Stimulated activated CD4-positive, alpha-beta T cell treated with anti-CD3 and anti-CD28 coated beads, Interleukin-15, amount 100 ng/mL, for 24 hours (primary cell): ENCODE results near the gene ODAD4.

Experiments used
- DNase-seq: peaks from one replicate; pipeline ENCODE4 v3.0.0-alpha.2; 2020

Gene ODAD4

DNA sequence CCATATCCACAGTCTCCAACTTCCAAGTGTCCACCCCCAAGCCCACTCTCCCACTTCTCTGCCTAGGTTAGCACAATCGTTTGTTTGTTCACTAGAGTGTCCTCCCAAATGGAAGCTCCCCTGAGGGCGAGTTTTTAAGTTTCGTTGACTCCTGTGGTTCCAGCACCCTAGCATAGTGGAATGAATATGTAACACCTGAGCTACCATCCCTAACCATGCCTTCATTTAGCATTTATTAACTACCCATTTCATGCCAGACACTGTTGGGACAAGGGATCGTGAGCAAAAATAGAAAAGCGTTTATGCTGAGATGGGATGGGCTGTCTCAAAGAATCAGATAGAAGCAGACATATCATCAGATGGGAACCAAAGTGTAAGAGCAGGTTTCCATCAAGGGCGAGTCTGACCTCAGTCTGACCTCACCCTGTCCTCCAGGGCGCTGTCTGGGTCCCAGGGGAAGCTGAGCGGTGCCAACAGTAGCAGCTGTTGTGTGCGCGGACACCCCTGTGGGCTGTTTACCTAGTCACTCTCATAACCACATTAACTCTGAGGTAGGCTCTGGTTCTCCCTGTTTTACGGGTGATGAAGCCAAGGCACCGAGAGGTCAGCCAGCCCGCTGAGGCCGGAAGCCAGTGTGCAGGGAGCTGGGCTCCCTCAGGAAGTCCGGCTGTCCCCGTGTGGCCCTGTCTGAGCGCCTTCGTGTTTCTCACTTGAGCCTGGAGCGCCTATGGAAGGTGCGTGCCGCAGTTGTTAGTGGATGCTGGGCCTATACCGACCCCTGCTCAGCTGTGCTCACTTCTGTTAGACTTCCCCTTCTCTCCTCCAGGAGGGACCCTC, 42.4 kb downstream of the ODAD4 start:
- DNase-seq: no peak

DNA sequence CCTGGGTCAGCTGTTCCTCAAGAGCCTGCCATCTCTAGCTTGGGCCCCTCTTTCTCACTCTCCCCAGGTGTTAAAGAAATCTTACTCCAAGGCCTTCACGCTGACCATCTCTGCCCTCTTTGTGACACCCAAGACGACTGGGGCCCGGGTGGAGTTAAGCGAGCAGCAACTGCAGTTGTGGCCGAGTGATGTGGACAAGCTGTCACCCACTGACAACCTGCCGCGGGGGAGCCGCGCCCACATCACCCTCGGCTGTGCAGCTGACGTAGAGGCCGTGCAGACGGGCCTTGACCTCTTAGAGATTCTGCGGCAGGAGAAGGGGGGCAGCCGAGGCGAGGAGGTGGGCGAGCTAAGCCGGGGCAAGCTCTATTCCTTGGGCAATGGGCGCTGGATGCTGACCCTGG, 43.0 kb downstream of the ODAD4 start:
- no peak for DNase-seq

DNA sequence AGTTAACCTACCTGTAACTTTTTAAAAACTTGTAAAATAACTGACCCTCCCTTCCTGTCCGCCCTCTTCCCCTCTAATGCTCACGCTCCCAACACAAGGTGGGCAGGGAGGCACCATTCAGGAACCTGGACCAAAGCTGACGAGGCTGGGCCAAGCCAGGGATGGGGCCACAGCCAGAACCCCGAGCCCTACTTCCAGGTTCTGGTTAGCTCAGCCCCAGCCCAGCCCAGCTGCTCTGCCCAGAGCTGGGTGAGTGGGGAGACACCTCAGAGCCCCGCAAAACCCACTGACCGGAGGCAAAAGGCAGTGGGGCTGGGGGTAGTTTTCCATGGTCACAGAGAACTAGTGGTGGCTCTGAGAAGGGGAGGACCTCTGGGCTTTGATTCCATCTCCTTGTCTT, 43.6 kb downstream of the ODAD4 start:
- DNase-seq: no peak

DNA sequence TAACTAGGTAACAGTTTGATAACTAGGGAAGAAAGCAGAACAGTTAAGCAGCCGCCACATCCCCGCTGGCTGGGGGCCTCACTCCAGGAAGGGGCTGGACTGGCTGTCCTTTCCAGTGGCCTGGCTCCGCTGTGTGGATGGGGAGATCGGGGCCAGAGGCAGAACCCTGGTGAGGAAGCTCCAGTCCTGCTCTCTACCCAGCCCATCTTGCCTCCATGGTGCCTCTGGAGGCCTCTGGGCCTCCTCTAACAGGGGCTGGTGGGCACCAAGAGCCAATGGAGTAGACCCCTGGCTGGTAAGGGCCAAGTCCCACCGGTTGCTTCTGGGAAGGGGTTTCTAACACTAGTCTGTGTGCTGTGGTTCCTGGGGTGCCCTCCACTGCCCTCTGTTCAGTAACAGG, 44.2 kb downstream of the ODAD4 start:
- no peak for DNase-seq

DNA sequence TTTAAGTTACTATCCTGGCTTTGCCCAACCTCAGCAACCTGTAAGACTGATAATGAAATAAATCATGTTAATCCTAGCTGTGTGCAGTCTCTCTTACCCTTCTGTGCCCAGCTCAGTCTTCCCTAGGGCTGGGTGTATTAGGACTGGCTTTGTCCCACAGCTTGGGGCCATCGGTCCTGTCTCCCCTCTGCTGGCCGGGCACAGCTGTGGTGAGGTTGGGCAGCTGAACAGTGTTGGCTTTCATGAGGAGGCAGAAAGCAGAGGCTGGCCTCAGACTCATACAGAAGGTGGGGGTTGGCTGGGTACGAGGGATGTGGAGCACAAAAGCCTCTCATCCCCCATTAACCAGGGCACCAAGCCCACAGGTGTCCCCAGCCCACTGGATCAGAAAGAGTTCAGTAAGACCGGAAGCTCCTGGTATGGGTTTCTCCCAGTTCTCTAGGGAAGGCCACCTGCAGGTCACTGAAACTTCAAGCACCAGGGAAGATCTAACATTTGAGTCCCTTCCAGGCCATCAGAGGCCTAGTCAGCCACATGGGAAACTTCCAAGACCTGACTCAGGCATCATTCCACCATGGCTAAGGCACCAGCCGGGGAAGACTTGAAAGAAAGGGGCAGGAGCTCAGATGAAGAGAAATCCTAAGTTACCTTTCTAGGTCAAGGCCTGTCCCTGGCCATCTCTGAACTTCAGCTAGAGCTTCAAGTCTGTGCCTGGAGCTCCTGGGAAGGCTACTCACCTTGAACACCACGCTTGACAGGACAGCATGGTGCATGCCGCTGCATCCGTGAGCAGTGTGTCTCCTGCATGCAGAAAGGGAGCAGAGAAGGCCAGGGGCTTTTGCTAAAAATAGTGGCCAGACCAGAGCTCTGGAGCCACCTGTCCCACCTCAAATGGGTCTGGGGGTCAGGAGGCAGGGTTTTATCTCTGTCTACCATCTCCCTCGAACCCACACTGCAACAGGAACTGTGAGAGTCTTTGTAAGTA, 45.0 kb downstream of the ODAD4 start:
- DNase-seq: no peak

DNA sequence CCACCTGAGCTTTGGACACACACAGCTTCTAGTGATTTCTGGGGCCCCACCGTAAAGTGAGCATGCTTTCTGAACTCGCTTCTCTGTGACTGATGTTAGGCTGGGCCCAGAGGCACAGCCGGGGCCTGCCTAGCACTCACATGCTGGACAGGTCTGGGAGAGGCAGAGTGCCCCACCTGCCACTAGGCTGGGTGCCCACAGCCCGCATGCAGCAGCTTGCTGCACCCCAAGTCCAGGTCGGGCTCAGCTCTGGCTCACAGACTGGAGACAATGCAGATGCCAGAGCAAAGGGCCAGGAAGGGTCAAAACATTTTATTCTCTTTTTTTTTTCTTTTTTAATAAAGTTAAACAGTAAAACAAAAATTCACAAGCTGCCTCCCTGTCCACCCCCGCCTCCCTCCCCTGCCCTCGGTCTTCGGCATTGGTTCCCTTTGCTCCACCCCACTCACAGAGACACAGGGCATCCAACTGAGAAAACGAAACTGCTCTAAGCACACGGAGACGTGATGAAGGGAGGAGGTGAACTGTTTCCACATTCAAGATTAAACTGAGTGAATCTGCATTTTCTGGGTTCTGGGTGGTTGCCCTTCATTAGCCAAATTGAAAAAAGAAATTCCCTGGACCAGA, 45.8 kb downstream of the ODAD4 start:
- no peak for DNase-seq

DNA sequence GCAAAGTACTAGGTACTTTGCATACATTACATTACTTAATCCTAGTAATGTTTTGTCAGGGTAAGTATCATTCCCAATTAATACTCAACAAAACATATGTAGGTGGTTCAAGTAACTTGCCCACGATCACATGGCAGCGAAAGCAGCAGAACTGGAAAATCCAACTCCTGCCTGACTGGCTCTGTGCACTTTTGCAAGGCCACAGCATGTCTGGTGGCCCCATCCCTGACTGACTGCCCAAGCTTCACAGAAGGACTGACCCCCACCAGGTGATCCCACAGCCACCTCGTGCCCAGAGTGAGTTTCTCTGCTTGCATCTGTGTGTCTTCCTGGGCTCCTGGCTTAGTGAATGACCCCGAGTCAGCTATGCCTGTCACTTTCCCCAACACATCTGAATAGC, 47.6 kb downstream of the ODAD4 start:
- DNase-seq: no peak

DNA sequence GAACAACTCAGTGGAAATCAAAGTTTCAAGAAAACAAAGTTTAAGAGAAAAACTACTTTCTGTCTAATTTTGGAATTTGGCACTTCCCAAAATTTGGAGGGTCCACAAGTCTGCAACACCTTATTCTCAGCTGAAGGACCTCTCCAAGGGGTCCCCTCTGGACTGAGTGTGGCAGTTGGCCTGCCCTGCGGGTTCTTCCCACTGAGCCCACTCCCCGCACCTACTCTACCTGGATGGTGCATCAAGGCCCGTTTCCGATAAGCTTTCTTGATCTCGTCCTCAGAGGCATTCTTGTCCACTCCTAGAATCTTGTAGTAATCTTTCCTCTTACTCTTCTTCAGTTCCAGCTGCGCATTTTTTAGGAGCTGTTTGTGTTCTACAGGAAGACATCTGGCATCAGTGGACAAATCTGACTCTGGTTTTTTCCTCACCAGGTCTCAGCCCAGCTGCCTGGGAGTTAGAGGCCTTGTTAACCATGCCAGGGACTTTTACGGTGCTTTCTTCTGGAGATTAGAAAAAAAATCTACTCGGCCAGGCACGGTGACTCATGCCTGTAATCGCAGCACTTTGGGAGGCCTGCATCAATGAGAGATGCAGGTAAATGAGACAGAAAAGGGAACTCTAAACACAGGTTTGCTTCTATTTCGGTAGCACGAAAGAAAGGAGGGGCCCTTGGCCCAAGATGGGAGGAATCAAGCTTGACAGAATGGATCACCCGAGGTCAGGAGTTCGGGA, 51.8 kb downstream of the ODAD4 start:
- DNase-seq: no peak

DNA sequence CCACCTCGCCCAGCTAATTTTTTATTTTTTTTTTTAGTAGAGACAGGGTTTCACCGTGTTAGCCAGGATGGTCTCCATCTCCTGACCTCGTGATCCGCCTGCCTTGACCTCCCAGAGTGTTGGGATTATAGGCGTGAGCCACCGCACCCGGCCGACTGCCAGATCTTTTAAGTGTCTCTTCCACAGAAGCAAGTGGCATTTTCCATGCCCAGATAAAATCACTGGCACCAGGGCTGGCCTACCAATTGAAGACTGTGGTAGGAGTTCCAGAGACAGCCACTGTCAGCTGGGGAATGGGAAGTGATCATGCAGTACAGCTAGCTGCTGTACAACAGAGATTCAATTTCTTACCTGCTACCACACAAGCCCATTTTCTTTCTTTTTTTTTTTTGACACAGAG, 54.0 kb downstream of the ODAD4 start:
- DNase-seq: no peak

DNA sequence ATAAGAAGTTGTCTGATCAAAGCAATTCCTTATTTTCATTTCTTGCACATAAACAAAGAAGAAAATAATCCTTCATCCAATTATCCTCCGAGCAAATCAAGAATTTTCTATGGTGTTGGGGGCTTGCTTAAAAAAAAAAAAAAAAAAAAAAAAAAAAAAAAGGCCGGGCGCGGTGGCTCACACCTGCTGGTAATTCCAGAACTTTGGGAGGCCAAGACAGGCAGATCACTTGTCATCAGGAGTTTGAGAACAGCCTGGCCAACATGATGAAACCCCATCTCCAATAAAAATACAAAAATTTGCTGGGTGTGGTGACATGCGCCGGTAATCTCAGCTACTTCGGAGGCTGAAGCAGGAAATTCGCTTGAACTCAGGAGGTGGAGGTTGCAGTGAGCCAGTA, 55.5 kb downstream of the ODAD4 start:
- DNase-seq: no peak

DNA sequence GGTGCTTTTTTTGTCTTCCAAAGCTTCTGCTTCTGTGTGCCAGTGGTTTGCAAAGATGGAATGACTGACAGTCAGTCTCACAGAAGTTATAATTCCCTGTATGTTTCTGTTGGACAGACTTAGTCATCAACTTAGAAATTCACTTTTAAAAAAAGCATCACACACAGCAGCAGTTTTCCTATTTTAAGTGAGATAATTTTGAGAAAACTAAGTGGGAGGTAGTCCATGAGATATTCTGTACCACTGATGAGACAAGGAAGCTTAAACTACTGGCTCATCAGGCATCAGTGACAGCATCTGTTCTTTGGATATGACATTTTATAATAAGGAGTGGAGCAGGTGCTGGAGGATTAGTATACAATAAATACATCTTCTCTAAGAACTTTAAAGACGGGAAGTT, 56.2 kb downstream of the ODAD4 start:
- no peak for DNase-seq

DNA sequence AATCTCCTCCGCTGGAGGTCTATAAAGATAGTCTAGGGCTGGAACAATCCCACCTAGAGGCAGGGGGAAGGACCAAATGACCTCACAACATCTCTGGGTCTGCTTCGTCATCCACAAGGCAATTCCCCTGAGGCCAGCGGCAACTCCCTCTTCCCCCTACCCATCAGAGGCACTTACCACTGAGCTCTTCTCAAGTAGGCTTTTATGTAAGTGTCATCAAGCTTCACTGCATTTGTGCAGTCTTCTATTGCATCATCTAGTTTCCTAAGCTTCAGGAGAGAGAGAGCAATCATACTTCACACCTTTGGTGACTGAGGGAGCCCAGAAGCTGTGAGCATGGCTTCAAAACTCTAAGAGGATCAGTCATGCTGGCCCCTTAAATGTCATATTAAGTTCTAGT, 57.2 kb downstream of the ODAD4 start:
- no peak for DNase-seq

DNA sequence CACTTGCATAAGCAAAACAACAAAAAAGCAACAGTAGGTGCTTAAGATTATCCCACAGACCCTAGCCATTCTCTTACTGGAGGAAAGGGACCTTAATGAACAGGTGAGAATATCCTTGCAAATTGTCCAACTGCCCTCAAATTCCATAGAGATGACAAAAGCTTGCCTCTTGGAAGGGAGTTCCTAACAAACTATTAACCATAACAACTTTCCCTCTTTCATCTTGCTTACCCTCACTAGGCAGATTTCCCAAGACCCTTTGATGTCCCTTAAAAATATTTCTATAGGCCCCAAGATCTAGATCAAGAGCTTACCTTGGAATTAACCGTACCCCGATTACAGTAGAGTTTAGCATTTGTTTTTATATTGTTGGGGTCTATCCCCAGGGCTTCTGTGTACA, 58.0 kb downstream of the ODAD4 start:
- DNase-seq: no peak

DNA sequence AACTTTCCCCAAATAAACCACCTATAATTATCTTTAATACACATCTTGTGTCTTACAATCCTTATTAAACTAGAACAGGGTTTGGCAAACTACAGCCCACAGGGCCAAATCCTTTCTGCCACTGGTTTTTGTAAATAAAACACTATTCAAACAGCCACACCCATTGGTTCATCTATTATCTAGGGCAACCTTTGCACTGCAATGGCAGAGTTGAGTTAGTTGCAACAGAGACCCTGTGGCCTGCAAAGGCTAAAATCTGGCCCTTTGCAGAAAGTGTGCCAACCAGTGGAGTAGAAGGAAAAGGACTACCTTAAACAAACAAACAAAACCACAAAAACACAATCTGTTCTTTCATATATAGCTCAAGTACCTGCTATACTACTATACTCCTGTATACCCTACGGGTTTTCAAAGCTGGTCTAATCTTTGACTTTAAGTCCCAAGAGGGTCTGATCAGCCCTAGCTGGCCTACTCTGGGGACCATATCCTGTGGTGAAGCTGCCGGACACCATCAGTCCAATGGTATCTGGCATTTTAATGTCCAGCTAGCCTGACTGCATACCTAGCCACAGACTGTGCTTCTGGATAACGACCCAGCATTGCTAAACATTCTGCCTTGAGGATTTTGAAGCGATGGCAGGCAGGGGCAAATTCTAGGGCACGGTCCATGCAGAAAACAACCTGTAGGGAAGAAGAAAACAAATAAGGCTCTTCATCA, 59.4 kb downstream of the ODAD4 start:
- no peak for DNase-seq

DNA sequence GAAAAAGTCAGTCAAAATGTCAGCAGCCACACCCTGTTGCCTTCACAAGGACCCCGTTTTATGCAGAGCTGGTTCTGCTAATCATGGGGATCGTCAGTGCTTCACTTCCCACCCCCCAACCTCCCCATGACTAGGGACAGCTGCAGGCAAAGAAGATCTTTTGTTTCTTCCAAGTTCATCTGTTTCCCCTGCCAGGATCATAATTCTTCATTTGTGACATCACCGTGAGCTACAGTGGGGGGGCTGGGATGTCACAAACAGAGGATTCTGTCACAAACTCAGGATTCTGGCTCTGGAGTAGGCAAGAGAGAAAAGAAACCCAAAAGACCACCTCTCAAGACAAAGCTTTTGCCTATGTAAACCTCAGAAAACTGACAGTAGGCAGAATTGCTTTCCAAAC, 62.2 kb downstream of the ODAD4 start:
- no peak for DNase-seq

DNA sequence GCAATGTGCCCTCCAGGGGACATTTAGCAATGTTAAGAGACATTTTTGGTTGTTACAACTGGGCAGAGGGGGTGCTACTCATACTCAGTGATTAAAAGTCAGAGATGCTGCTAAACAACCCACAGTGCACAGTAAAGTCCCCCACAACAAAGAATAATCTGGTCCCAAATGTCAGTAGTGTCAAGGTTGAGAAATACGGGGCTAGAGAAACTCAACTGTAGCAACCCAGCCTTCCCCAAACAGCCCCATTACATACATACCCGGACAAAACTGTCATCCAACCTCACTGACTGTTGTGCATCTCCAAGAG, 66.4 kb downstream of the ODAD4 start:
- DNase-seq: no peak

DNA sequence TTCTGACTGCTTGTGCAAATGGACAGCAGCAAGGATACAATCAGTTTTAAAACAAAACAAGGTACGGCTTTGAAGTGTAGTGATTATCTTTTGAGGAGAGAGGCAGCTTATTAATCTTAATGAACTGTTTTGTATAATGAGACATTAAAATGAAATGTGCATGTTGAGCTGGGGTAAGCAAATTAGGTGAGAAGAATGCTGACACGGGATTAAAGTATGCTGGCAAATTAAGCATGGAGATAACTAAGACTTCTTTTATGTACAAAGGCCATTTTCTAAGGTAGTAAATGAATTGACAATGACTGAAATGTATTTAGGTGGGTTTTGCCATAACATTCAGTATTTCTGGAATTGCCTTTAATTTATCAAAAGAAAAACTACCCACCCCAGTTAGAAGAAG, 68.1 kb downstream of the ODAD4 start:
- no peak for DNase-seq

DNA sequence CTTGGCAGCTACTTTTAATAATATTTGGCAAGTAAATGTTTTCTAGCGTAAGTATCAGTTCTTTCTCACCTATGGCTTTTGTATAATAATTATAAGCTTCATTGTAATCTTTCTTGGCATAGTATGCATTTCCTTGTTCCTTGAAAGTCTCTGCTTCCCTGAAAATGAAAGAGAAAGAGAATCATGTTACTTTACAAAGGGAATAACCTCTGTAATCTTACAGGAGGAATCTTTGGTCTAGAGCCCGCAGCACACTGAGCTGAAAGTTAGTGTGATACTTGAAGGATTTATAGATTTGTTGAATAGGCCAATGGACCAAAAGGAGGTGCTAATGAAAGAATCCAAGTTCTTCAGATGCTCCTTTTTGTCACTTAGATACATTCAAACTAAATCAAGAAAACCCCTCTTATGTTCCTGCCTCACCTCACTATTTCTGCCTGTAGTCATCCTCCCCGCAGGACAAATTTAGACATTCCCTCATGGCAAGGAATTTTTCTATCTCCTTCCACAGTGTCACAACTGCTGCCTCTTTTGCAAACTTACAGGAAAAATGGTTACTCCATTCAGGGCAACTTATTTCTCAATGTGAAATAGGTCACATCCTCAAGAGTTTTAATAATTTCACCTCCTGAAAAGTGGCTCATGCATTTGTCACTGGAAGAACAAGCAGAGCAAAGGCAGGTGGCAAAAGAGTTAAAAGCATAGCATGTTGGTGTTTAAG, 70.2 kb downstream of the ODAD4 start:
- no peak for DNase-seq

DNA sequence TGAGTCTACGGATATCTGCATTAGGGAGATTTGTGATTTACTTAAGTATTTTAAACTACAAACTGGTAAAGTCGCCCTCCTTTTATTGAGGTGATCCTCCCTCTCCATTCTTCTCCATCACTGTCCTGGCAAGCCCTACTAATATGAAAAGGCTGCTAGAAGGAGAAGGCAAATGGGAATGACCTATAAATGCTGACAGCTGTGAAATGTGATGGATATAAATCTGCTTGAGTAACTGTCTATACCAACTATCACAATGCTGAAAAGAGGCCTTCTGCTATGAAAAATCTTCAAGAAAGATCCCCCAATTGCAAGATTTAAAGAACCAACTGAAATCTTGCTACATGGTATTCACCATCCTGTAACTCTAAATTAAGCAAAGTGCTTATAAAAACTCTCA, 71.3 kb downstream of the ODAD4 start:
- no peak for DNase-seq

DNA sequence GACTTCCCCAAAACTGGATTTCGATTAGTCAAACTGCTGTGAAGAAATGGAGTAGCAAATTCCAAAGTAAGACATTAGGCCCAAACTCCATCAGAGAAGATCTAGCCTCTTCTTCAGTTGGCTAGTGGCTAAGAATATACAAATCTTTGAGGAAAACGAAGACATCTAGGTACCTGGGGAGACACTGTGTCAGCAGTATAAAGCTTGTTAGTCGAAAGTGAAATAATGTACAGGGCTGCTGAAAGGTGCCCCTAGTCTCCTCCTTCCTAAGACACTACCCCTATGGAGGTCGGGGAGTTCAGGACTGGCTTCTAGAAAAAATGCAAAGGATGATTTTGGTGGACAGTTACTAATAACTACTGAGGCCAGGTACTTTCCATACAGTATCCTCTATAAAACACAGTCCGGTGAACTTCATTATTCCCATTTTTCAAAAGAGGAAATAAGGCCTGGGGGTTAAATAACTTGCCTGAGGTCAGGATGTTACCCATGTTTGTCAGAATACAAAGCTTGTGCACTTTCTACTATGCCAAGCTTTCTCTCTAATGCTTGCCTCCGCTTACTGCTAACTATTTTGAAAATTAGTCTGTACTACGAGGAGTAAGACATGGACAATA, 71.9 kb downstream of the ODAD4 start:
- DNase-seq: no peak

DNA sequence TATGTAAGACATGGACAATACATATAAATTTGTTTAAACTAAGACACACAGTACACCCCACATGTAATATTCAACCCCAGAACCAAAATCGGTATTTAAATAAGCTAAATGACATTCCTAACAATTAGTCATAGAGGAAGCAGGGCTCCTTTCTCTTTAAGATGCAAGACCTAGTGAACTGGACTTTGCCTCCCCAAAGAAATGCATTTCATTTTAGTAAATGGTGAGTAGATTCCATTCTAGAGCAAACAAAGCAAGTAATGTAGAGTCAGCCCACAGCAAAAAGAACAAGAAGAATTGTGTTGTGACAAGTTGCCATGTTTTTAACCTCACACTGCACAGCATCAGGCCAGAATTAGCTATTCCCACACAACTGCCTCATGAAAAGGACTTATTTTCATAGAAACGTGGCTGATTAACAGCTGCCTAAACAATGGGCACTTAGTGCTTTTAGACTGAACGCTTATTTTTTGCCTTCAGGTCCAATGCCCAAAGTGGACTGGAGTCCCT, 72.4 kb downstream of the ODAD4 start:
- DNase-seq: no peak
